ENCODE results near the gene PRICKLE4.

DNA sequence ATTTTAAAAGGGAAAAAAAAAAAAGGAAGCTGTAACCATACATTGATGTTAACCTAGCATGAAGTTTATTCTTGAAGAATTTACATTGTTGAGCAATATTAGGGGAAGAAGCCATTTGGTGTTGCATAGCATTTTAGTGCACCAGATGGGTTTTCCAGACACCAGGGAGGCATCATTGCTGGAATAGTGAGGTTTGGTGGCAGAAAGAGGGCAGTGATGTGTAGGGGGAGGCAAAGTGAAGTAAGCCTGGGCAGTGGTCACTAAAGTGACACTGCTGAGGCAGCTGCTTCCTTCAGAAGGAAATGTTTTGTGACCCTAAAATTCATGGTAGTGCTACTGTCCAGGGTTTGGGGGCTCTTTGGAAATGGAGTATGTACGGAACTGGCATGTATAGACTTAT lies 9.5 kb downstream of the PRICKLE4 start:
- no peak for TF ChIP-seq POLR2A (IDR thresholded peaks at IDR 0.05)
- TF ChIP-seq CTCF (IDR thresholded peaks at IDR 0.05) = no peak
